Progenitor cell of endocrine pancreas (in vitro differentiated cells): ENCODE results near the gene CPXM1. TPM values are rescaled to one million over a fixed set of nuclear protein-coding genes. Genes with fewer than 3 reads are reported as not detected.

ENCODE experiments used
- DNase-seq: peaks from one replicate; pipeline ENCODE4 v3.0.0; 2021; ENCODE audit warnings: low spot score; ENCODE audit not compliant: unreplicated experiment
- H3K27ac Mint-ChIP-seq: 2 replicates; pipeline ENCODE4 v1.8.0; 2021; ENCODE audit warnings: mild to moderate bottlenecking, moderate library complexity, mixed read lengths
- H3K27me3 Mint-ChIP-seq: 2 replicates; pipeline ENCODE4 v1.8.0; 2021; ENCODE audit warnings: mixed read lengths
- H3K36me3 Mint-ChIP-seq: 2 replicates; pipeline ENCODE4 v1.8.0; 2022; ENCODE audit warnings: mixed read lengths; ENCODE audit not compliant: insufficient read depth
- H3K4me1 Mint-ChIP-seq: 2 replicates; pipeline ENCODE4 v1.8.0; 2021; ENCODE audit warnings: low read depth, mixed read lengths
- H3K4me3 Mint-ChIP-seq: 2 replicates; pipeline ENCODE4 v1.8.0; 2021; ENCODE audit warnings: low read depth, mild to moderate bottlenecking, moderate library complexity, mixed read lengths
- H3K9me3 Mint-ChIP-seq: 2 replicates; pipeline ENCODE4 v1.8.0; 2021; ENCODE audit warnings: low read depth, mixed read lengths
- CTCF ChIP-seq: fragments of 200-600 bp; sonication (generic); IDR thresholded peaks from one replicate; pipeline ENCODE4 v1.5.0; 2021; ENCODE audit warnings: antibody characterized with exemption, mild to moderate bottlenecking; ENCODE audit not compliant: unreplicated experiment
- total RNA-seq: library from RNA; stranded (reverse); gene quantifications from 2 replicates; pipeline ENCODE4 v1.2.1, GENCODE V29; 2021

Gene CPXM1
- total RNA-seq, 1 donor from 2014 or later: 130 TPM

DNA sequence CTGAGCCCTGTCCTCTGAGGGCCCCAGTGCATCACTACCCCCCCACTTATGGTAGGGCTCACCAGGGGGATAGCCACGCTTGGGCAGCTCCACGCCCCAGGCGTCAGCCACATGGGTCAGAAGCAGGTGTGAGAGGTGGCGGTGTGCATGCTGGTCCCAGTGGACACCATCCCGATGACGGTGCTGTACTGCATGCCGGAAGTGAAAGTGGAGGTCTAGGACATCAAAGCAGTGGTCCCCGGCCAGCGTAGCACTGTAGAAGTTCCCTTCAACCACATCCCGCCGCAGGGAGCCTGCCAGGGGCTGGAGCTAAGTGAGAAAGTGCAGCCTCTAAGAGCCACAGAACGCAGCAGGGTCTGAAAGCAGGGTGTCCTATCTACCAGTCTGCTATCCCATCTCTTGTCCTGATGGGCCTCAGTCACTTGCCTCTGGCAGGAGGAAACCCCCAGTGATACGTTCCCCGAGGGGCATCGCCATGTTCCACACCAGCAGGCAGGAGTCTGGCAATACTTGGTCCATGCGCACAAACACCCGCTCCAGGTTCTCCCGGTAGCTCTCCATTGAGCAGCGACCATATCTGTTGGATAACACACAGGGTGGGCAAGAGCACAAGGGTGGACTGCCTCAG is 37.9 kb upstream of the CPXM1 start:
- Mint-ChIP-seq H3K27me3 (no peaks in the 10 kb centered on the region), H3K27ac (no peak overlapping the region), H3K4me3 (peak overlapping the region; percentile 30), H3K9me3 (no peaks in the 10 kb centered on the region), H3K4me1 (peaks cover 6% of the 10 kb centered on the region), H3K36me3 (peaks cover 12% of the 10 kb centered on the region)
- no peak for DNase-seq
- no peak for TF ChIP-seq CTCF

GRCh38 chr20:2837221-2837960 is 37.0 kb upstream of the CPXM1 start:
- Mint-ChIP-seq H3K4me3 (no peak overlapping the region), H3K9me3 (no peaks in the 10 kb centered on the region), H3K36me3 (peaks cover 12% of the 10 kb centered on the region), H3K4me1 (peaks cover 6% of the 10 kb centered on the region), H3K27me3 (no peaks in the 10 kb centered on the region), H3K27ac (no peak overlapping the region)
- no peak for TF ChIP-seq CTCF
- DNase-seq: no peak

GRCh38 chr20:2836035-2836434 is 35.6 kb upstream of the CPXM1 start:
- no peak overlapping the region for H3K27ac Mint-ChIP-seq
- H3K9me3 Mint-ChIP-seq: no peaks in the 10 kb centered on the region
- no peak for DNase-seq
- no peak for TF ChIP-seq CTCF
- peaks cover 12% of the 10 kb centered on the region for H3K36me3 Mint-ChIP-seq
- H3K27me3 Mint-ChIP-seq: no peaks in the 10 kb centered on the region
- no peak overlapping the region for H3K4me3 Mint-ChIP-seq
- H3K4me1 Mint-ChIP-seq: peaks cover 2% of the 10 kb centered on the region

- peaks cover 12% of the 10 kb centered on the region for H3K36me3 Mint-ChIP-seq
- H3K27me3 Mint-ChIP-seq: no peaks in the 10 kb centered on the region
- no peak overlapping the region for H3K4me3 Mint-ChIP-seq
- TF ChIP-seq CTCF: no peak
- peaks cover 2% of the 10 kb centered on the region for H3K4me1 Mint-ChIP-seq
- no peak for DNase-seq
- H3K9me3 Mint-ChIP-seq: no peaks in the 10 kb centered on the region
- no peak overlapping the region for H3K27ac Mint-ChIP-seq
Measured at GRCh38 chr20:2835331-2835796, 34.9 kb upstream of the CPXM1 start.

GRCh38 chr20:2834401-2835110 is 34.1 kb upstream of the CPXM1 start:
- no peak for DNase-seq
- no peak for TF ChIP-seq CTCF
- Mint-ChIP-seq H3K4me3 (no peak overlapping the region), H3K9me3 (no peaks in the 10 kb centered on the region), H3K27me3 (peaks cover 2% of the 10 kb centered on the region), H3K27ac (no peak overlapping the region), H3K4me1 (peaks cover 2% of the 10 kb centered on the region), H3K36me3 (peaks cover 12% of the 10 kb centered on the region)
